ENCODE measurements around the gene UNC119B.
A peak's percentile ranks its signal among the peaks of the same experiment; 100 is the strongest.
"Not testable (repeated sequence)": the region's sequence is repeated elsewhere in the genome, so short reads cannot be mapped to it uniquely, and the experiment has no call there.

The UNC119B gene

GRCh38 chr12:120713861-120714482 is 3.7 kb downstream of the UNC119B start:
- intact Hi-C loops (cut with DNase I) = loop anchor here (1.0 to 2.0 kb wide), 3 partner anchors 27 to 131 kb away; partner anchors contain the start of gene MLEC
- peak in 6 of 10 donors; percentile 56 to 93 (median 70) for DNase-seq

- intact Hi-C loops (cut with DNase I) = no loop called here
- no peak for DNase-seq
These were observed 7.8 kb downstream of the UNC119B start for GRCh38 chr12:120718055-120718454.

- intact Hi-C loops (cut with DNase I) = no loop called here
- DNase-seq = no peak
These were observed 8.8 kb downstream of the UNC119B start for GRCh38 chr12:120719072-120719471.

GRCh38 chr12:120719496-120720233 is 9.4 kb downstream of the UNC119B start:
- intact Hi-C loops (cut with DNase I) = loop anchor here (10.0 kb wide), 2 partner anchors 185 to 255 kb away; partner anchors contain the start of genes HNF1A and SPPL3
- DNase-seq = peak in 1 of 10 donors; percentile 25

GRCh38 chr12:120720234-120720986 is 10.2 kb downstream of the UNC119B start:
- peak in 5 of 10 donors; percentile 29 to 87 (median 39) for DNase-seq
- intact Hi-C loops (cut with DNase I) = loop anchor here (10.0 kb wide), 2 partner anchors 184 to 254 kb away; partner anchors contain the start of genes HNF1A and SPPL3

- intact Hi-C loops (cut with DNase I) = loop anchor here (10.0 kb wide), 2 partner anchors 184 to 254 kb away; partner anchors contain the start of genes HNF1A and SPPL3
- DNase-seq = peak in 1 of 10 donors; percentile 57
These were observed 10.9 kb downstream of the UNC119B start for GRCh38 chr12:120720987-120721801.

- intact Hi-C loops (cut with DNase I) = loop anchor here (10.0 kb wide), 2 partner anchors 183 to 253 kb away; partner anchors contain the start of genes HNF1A and SPPL3
- DNase-seq = no peak
These were observed 11.6 kb downstream of the UNC119B start for GRCh38 chr12:120721866-120722265.

- intact Hi-C loops (cut with DNase I) = loop anchor here (10.0 kb wide), 2 partner anchors 182 to 252 kb away; partner anchors contain the start of genes HNF1A and SPPL3
- DNase-seq = no peak
These were observed 12.5 kb downstream of the UNC119B start for GRCh38 chr12:120722784-120723183.

GRCh38 chr12:120724720-120725119 is 14.5 kb downstream of the UNC119B start:
- intact Hi-C loops (cut with DNase I) = loop anchor here (10.0 kb wide), 2 partner anchors 180 to 250 kb away; partner anchors contain the start of genes HNF1A and SPPL3
- DNase-seq = peak in 1 of 10 donors; percentile 6

- DNase-seq = peak in 1 of 10 donors; percentile 20
- intact Hi-C loops (cut with DNase I) = loop anchor here (10.0 kb wide), 2 partner anchors 180 to 250 kb away; partner anchors contain the start of genes HNF1A and SPPL3
These were observed 14.9 kb downstream of the UNC119B start for GRCh38 chr12:120725151-120725658.

- peak; percentile 62 to 97 (median 80) for DNase-seq
- intact Hi-C loops (cut with DNase I) = loop anchor here (10.0 kb wide), 2 partner anchors 179 to 249 kb away; partner anchors contain the start of genes HNF1A and SPPL3
These were observed 15.6 kb downstream of the UNC119B start, which contains the start of gene ACADS for GRCh38 chr12:120725659-120726509. ACADS (plus strand) TSS chr12:120725826; CDS start chr12:120725886, 60 bp downstream.

GRCh38 chr12:120726510-120726793 is 16.2 kb downstream of the UNC119B start:
- no peak for DNase-seq
- intact Hi-C loops (cut with DNase I) = loop anchor here (10.0 kb wide), 2 partner anchors 178 to 248 kb away; partner anchors contain the start of genes HNF1A and SPPL3

- peak in 2 of 10 donors; percentile 16 to 43 for DNase-seq
- intact Hi-C loops (cut with DNase I) = loop anchor here (10.0 kb wide), 2 partner anchors 178 to 248 kb away; partner anchors contain the start of genes HNF1A and SPPL3
These were observed 16.7 kb downstream of the UNC119B start for GRCh38 chr12:120726961-120727360.

GRCh38 chr12:120732198-120732597 is 21.9 kb downstream of the UNC119B start:
- DNase-seq; intact Hi-C loops (cut with DNase I): not testable (repeated sequence)

- no peak for DNase-seq
- intact Hi-C loops (cut with DNase I) = no loop called here
These were observed 23.3 kb downstream of the UNC119B start for GRCh38 chr12:120733574-120733973.

GRCh38 chr12:120734210-120734609 is 24.0 kb downstream of the UNC119B start:
- peak in 1 of 10 donors; percentile 45 for DNase-seq
- intact Hi-C loops (cut with DNase I) = no loop called here

GRCh38 chr12:120735181-120735580 is 24.9 kb downstream of the UNC119B start:
- intact Hi-C loops (cut with DNase I) = no loop called here
- DNase-seq = peak in 1 of 10 donors; percentile 4
